ENCODE data around the gene GAL. TPM values are rescaled to one million over a fixed set of nuclear protein-coding genes. Genes with fewer than 3 reads are reported as not detected.
A peak's percentile ranks its signal among the peaks of the same experiment; 100 is the strongest.

GAL gene
- total RNA-seq, 1 experiment from 2014 or later = 72.6 TPM

- peaks cover 11% of the 10 kb centered on the region for H3K9me3 Mint-ChIP-seq (ENCODE audit: unreplicated experiment)
- H3K4me1 Mint-ChIP-seq (ENCODE audit: low read depth, unreplicated experiment) = no peaks in the 10 kb centered on the region
- peaks cover 17% of the 10 kb centered on the region; the same call in 1 of the 2 replicates for H3K9me3 ChIP-seq
- H3K4me1 ChIP-seq = no peaks in the 10 kb centered on the region
- no peaks in the 10 kb centered on the region for H3K36me3 ChIP-seq (ENCODE audit: control insufficient read depth, insufficient read depth, low read length)
- TF ChIP-seq, protein P1, sequence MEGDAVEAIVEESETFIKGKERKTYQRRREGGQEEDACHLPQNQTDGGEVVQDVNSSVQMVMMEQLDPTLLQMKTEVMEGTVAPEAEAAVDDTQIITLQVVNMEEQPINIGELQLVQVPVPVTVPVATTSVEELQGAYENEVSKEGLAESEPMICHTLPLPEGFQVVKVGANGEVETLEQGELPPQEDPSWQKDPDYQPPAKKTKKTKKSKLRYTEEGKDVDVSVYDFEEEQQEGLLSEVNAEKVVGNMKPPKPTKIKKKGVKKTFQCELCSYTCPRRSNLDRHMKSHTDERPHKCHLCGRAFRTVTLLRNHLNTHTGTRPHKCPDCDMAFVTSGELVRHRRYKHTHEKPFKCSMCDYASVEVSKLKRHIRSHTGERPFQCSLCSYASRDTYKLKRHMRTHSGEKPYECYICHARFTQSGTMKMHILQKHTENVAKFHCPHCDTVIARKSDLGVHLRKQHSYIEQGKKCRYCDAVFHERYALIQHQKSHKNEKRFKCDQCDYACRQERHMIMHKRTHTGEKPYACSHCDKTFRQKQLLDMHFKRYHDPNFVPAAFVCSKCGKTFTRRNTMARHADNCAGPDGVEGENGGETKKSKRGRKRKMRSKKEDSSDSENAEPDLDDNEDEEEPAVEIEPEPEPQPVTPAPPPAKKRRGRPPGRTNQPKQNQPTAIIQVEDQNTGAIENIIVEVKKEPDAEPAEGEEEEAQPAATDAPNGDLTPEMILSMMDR (IDR thresholded peaks at IDR 0.05; ENCODE audit: insufficient read depth in 1 of 2, low read depth in 1 of 2, low read length in 1 of 2, severe bottlenecking in 1 of 2, unreplicated experiment in 1 of 2) = no peak
- no TSS peak for BruUV-seq (replicated peaks)
- H3K27me3 ChIP-seq (replicated peaks; ENCODE audit: control insufficient read depth, insufficient read depth, low read length) = no peaks in the 10 kb centered on the region
- no peak overlapping the region for H3K4me3 ChIP-seq (ENCODE audit: low read depth, low read length)
- no peak overlapping the region for H3K27ac Mint-ChIP-seq (ENCODE audit: unreplicated experiment)
- no peak overlapping the region for H3K4me3 Mint-ChIP-seq (ENCODE audit: unreplicated experiment)
- POLR2A ChIA-PET = no interaction called here
- peak in 1 of 2 experiments; percentile 37 for DNase-seq
- CTCF ChIA-PET = no interaction called here
- H3K36me3 Mint-ChIP-seq (ENCODE audit: insufficient read depth, unreplicated experiment) = peaks cover 9% of the 10 kb centered on the region
- intact Hi-C loops (cut with micrococcal nuclease; ENCODE audit: unreplicated experiment) = no loop called here
- H3K27me3 Mint-ChIP-seq (ENCODE audit: insufficient read depth, unreplicated experiment) = peaks cover 3% of the 10 kb centered on the region
Measured at GRCh38 chr11:68692115-68692514, 7.8 kb downstream of the GAL start.

GRCh38 chr11:68692871-68693483, 8.6 kb downstream of the GAL start:
- Histone ChIP-seq H3K4me3 (ENCODE audit: low read depth, low read length) (no peak overlapping the region), H3K36me3 (ENCODE audit: control insufficient read depth, insufficient read depth, low read length) (no peaks in the 10 kb centered on the region), H3K9me3 (peaks cover 17% of the 10 kb centered on the region; the same call in 1 of the 2 replicates), H3K4me1 (no peaks in the 10 kb centered on the region), H3K27me3 (replicated peaks; ENCODE audit: control insufficient read depth, insufficient read depth, low read length) (no peaks in the 10 kb centered on the region)
- Mint-ChIP-seq H3K27ac (ENCODE audit: unreplicated experiment) (no peak overlapping the region), H3K27me3 (ENCODE audit: insufficient read depth, unreplicated experiment) (peaks cover 3% of the 10 kb centered on the region), H3K4me3 (ENCODE audit: unreplicated experiment) (no peak overlapping the region), H3K4me1 (ENCODE audit: low read depth, unreplicated experiment) (no peaks in the 10 kb centered on the region), H3K9me3 (ENCODE audit: unreplicated experiment) (peaks cover 11% of the 10 kb centered on the region), H3K36me3 (ENCODE audit: insufficient read depth, unreplicated experiment) (peaks cover 5% of the 10 kb centered on the region)
- intact Hi-C loops (cut with micrococcal nuclease; ENCODE audit: unreplicated experiment) = no loop called here
- ChIA-PET POLR2A (no interaction called here), CTCF (interaction anchor here (0.6 kb wide), 1 partner anchor 110 kb away, joined by 3 read pairs; no protein-coding TSS in a partner anchor)
- TF ChIP-seq, protein P1 (IDR thresholded peaks at IDR 0.05; ENCODE audit: insufficient read depth in 1 of 2, low read depth in 1 of 2, low read length in 1 of 2, severe bottlenecking in 1 of 2, unreplicated experiment in 1 of 2) = no peak
- DNase-seq = peak in 1 of 2 experiments; percentile 35
- no TSS peak for BruUV-seq (replicated peaks)

DNA sequence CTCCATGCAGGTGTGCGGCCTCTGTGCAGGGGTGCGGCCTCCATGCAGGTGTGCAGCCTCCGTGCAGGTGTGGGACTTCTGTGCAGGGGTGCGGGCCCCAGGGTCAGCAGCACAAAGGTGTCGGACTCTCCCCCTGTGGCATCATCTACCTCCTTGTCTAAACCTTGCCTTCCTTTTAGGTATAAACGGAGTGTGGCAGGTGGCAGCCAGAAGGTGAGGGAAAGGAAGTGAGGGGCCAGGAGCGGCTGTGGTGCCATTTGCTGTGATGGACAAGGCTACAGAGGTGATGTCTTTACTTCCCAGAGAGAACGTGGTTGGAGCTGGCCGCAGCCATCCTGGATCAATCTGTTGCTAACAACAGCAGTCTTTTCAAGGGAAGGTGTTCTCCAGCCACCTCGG, 9.1 kb downstream of the GAL start:
- Mint-ChIP-seq H3K36me3 (ENCODE audit: insufficient read depth, unreplicated experiment) (peaks cover 5% of the 10 kb centered on the region), H3K4me3 (ENCODE audit: unreplicated experiment) (no peak overlapping the region), H3K27me3 (ENCODE audit: insufficient read depth, unreplicated experiment) (peaks cover 3% of the 10 kb centered on the region), H3K9me3 (ENCODE audit: unreplicated experiment) (peaks cover 11% of the 10 kb centered on the region), H3K27ac (ENCODE audit: unreplicated experiment) (no peak overlapping the region), H3K4me1 (ENCODE audit: low read depth, unreplicated experiment) (no peaks in the 10 kb centered on the region)
- H3K36me3 ChIP-seq (ENCODE audit: control insufficient read depth, insufficient read depth, low read length) = no peaks in the 10 kb centered on the region
- DNase-seq = peak in 1 of 2 experiments; percentile 32
- H3K9me3 ChIP-seq = peaks cover 17% of the 10 kb centered on the region; the same call in 1 of the 2 replicates
- no TSS peak for BruUV-seq (replicated peaks)
- TF ChIP-seq, protein P1 (IDR thresholded peaks at IDR 0.05; ENCODE audit: insufficient read depth in 1 of 2, low read depth in 1 of 2, low read length in 1 of 2, severe bottlenecking in 1 of 2, unreplicated experiment in 1 of 2) = no peak
- ChIA-PET POLR2A (no interaction called here), CTCF (no interaction called here)
- intact Hi-C loops (cut with micrococcal nuclease; ENCODE audit: unreplicated experiment) = no loop called here
- H3K27me3 ChIP-seq (replicated peaks; ENCODE audit: control insufficient read depth, insufficient read depth, low read length) = no peaks in the 10 kb centered on the region
- no peaks in the 10 kb centered on the region for H3K4me1 ChIP-seq
- no peak overlapping the region for H3K4me3 ChIP-seq (ENCODE audit: low read depth, low read length)
